ENCODE data around the gene LDB3.

The LDB3 gene

GRCh38 chr10:86651631-86652331, 16.5 kb upstream of the LDB3 start:
- Histone ChIP-seq H3K9me3 (no peaks in the 10 kb centered on the region), H3K4me1 (peaks cover 0 to 44% (median 27%) of the 10 kb centered on the region in 4 donors), H3K27ac (peak overlapping the region in 1 of 2 donors; percentile 44), H3K36me3 (no peaks in the 10 kb centered on the region), H3K4me3 (no peak overlapping the region), H3K27me3 (no peaks in the 10 kb centered on the region)
- TF ChIP-seq, protein P1, sequence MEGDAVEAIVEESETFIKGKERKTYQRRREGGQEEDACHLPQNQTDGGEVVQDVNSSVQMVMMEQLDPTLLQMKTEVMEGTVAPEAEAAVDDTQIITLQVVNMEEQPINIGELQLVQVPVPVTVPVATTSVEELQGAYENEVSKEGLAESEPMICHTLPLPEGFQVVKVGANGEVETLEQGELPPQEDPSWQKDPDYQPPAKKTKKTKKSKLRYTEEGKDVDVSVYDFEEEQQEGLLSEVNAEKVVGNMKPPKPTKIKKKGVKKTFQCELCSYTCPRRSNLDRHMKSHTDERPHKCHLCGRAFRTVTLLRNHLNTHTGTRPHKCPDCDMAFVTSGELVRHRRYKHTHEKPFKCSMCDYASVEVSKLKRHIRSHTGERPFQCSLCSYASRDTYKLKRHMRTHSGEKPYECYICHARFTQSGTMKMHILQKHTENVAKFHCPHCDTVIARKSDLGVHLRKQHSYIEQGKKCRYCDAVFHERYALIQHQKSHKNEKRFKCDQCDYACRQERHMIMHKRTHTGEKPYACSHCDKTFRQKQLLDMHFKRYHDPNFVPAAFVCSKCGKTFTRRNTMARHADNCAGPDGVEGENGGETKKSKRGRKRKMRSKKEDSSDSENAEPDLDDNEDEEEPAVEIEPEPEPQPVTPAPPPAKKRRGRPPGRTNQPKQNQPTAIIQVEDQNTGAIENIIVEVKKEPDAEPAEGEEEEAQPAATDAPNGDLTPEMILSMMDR (IDR thresholded peaks at IDR 0.05) = no peak
- intact Hi-C loops (cut with DNase I; ENCODE audit: low total_unique reads) = no loop called here
- DNase-seq = peak; percentile 13 to 60

GRCh38 chr10:86652361-86653202, 15.7 kb upstream of the LDB3 start:
- H3K27ac ChIP-seq = no peak overlapping the region
- H3K27me3 ChIP-seq = no peaks in the 10 kb centered on the region
- intact Hi-C loops (cut with DNase I; ENCODE audit: low total_unique reads) = no loop called here
- DNase-seq = peak; percentile 16 to 57
- no peaks in the 10 kb centered on the region for H3K36me3 ChIP-seq
- no peak overlapping the region for H3K4me3 ChIP-seq
- H3K4me1 ChIP-seq = peaks cover 0 to 41% (median 26%) of the 10 kb centered on the region in 4 donors
- TF ChIP-seq, protein P1 (IDR thresholded peaks at IDR 0.05) = no peak
- no peaks in the 10 kb centered on the region for H3K9me3 ChIP-seq

DNA sequence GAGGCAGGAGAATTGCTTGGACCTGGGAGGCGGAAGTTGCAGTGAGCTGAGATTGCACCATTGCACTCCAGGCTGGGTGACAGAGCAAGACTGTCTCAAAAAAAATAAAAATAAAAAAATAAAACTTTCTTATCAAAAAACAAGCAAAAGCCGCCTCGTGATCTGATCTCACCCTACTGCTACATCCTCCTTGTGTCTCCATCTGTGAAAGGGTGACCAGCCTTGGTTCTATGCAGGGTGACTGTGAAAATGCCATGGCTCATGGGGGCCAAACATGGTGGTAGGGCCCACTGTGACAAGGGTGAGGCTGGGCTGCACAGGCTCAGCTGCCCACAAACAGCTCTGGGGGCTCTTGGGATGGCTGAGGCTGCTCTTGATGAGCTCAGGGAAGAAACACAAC, 14.9 kb upstream of the LDB3 start:
- peaks cover 0 to 33% (median 20%) of the 10 kb centered on the region in 4 donors for H3K4me1 ChIP-seq
- DNase-seq = peak in 1 of 2 donors; percentile 51
- intact Hi-C loops (cut with DNase I; ENCODE audit: low total_unique reads) = no loop called here

DNA sequence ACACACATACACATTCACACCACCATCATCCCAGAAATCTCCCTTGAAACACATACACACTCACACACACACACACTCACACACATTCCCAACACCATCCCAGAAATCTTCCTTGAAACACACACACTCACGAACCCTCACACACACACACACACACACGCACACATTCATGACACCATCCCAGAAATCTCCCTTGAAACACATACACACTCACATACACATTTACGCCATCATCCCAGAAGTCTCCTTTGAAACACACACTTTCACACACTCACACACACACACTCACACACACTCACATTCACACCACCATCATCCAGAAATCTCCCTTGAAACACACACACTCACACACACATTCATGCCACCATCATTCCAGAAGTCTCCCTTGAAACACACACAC, 14.3 kb upstream of the LDB3 start:
- peaks cover 0 to 27% (median 14%) of the 10 kb centered on the region in 4 donors for H3K4me1 ChIP-seq
- intact Hi-C loops (cut with DNase I; ENCODE audit: low total_unique reads) = no loop called here
- H3K27ac ChIP-seq = no peak overlapping the region
- no peaks in the 10 kb centered on the region for H3K36me3 ChIP-seq
- DNase-seq = no peak
- TF ChIP-seq, protein P1 (IDR thresholded peaks at IDR 0.05) = no peak
- no peaks in the 10 kb centered on the region for H3K27me3 ChIP-seq
- H3K4me3 ChIP-seq = no peak overlapping the region
- no peaks in the 10 kb centered on the region for H3K9me3 ChIP-seq

More for the DNA sequence above, 14.9 kb upstream of the LDB3 start:
- Histone ChIP-seq H3K36me3 (no peaks in the 10 kb centered on the region), H3K27ac (no peak overlapping the region), H3K27me3 (no peaks in the 10 kb centered on the region), H3K9me3 (no peaks in the 10 kb centered on the region), H3K4me3 (no peak overlapping the region)
- TF ChIP-seq, protein P1 (IDR thresholded peaks at IDR 0.05) = no peak

DNA sequence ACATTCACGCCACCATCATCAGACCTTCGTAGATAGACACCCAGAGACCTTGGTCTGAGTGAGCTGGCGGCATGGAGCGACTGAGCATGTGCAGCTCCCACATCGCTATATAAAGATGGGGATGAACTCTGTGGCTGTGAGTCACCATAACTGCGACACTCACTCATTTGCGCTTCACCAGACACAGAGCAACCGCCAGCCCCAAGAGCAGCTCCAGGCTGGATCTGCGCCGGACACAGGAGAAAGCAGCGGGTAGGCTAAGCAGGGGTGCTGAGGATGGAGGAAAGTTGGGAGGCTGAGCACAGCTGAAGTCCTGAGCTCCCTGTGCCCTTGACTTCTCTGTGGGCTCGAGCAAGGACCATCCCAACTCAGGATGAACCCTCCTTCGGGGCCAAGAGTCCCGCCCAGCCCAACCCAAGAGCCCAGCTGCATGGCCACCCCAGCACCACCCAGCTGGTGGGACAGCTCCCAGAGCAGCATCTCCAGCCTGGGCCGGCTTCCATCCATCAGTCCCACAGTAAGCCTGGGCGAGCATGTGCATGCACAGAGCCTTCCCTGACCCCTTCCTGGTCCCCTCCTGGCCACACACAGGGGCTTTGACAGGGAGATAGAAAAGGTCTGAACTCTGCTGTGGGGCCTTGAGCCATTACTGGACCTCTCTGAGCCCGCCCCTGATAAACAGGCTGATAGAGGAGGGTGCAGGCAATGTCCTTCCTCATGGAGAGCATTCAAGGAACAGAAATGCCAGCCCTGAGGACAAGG, 13.7 kb upstream of the LDB3 start, which contains the start of gene OPN4:
TSS of gene OPN4 (plus strand) at position 137 of the 762 bp plus-strand sequence. CDS start at position 374, 237 bp downstream.
- Histone ChIP-seq H3K4me3 (no peak within 1 kb of the TSS), H3K27ac (no peak within 1 kb of the TSS), H3K27me3 (no peaks in the 10 kb centered on the region), H3K9me3 (no peaks in the 10 kb centered on the region), H3K4me1 (peaks cover 0 to 21% (median 8%) of the 10 kb centered on the region in 4 donors), H3K36me3 (no peaks in the 10 kb centered on the region)
- peak; percentile 16 to 38 for DNase-seq
- intact Hi-C loops (cut with DNase I; ENCODE audit: low total_unique reads) = no loop called here
- TF ChIP-seq, protein P1 (IDR thresholded peaks at IDR 0.05) = no peak
